Measurements from ENCODE around the gene MAD1L1. TPM values are rescaled to one million over a fixed set of nuclear protein-coding genes. Genes with fewer than 3 reads are reported as not detected.
A peak's percentile ranks its signal among the peaks of the same experiment; 100 is the strongest.

MAD1L1 gene
- total RNA-seq, 1 donor from 2014 or later: 48.4 TPM

- Histone ChIP-seq H3K4me1 (no peaks in the 10 kb centered on the region), H3K27me3 (no peaks in the 10 kb centered on the region), H3K27ac (no peak overlapping the region), H3K36me3 (no peaks in the 10 kb centered on the region), H3K4me3 (no peak overlapping the region), H3K9me3 (no peaks in the 10 kb centered on the region)
- intact Hi-C loops (cut with DNase I): no loop called here
- DNase-seq (no peak), ATAC-seq (no peak)
- TF ChIP-seq CTCF (IDR thresholded peaks at IDR 0.05): no peak
Measured at GRCh38 chr7:2005786-2006185, 227.0 kb downstream of the MAD1L1 start.

GRCh38 chr7:2004841-2005725, 227.7 kb downstream of the MAD1L1 start:
- Histone ChIP-seq H3K27ac (no peak overlapping the region), H3K4me1 (no peaks in the 10 kb centered on the region), H3K36me3 (no peaks in the 10 kb centered on the region), H3K9me3 (no peaks in the 10 kb centered on the region), H3K4me3 (no peak overlapping the region), H3K27me3 (no peaks in the 10 kb centered on the region)
- TF ChIP-seq CTCF (IDR thresholded peaks at IDR 0.05): no peak
- ATAC-seq (no peak), DNase-seq (peak; percentile 61)
- intact Hi-C loops (cut with DNase I): no loop called here

DNA sequence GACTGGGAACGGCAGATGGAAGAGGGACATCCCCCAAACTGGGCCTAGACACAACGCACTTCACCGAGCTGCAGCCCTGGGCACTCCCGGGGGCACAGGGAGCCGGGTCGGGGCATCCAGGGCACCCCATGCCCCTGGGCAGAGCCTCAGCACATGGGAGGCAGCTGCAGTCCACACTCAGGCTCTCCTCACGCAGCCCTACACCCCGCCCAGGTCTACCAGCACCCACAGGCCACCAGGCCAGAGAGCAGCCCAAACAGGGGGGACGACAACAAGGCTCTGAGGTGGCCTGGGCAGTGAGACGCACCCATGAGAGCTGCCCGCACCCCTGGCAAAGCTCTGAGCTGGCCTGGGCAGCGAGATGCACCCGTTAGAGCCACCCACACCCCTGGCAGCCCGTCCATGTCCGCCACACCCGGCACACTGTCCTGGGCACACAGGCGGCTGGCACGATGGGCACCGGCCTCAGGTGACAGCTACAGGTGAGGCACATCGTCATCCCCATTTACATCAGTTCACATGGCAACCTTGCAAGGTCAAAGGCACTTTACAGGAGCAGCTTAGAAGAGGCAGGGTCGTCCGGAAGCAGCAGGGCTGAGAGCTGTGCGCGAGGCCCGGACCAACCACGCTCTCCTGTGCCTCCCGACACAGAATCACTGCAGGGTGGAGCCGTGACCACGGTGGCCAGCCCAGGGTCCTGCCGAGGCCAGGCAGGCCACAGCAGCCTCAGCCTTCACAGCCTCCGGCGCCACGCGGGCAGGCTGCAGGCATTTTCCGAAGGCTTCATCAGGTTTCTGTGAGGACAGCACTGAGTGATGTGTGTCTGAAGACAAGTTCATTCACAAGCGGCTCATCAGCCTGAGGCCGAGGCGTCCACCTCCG, 228.6 kb downstream of the MAD1L1 start:
- Histone ChIP-seq H3K4me3 (no peak overlapping the region), H3K27me3 (no peaks in the 10 kb centered on the region), H3K9me3 (no peaks in the 10 kb centered on the region), H3K27ac (no peak overlapping the region), H3K36me3 (no peaks in the 10 kb centered on the region), H3K4me1 (no peaks in the 10 kb centered on the region)
- TF ChIP-seq CTCF (IDR thresholded peaks at IDR 0.05): no peak
- ATAC-seq (no peak), DNase-seq (peak; percentile 63)
- intact Hi-C loops (cut with DNase I): no loop called here

DNA sequence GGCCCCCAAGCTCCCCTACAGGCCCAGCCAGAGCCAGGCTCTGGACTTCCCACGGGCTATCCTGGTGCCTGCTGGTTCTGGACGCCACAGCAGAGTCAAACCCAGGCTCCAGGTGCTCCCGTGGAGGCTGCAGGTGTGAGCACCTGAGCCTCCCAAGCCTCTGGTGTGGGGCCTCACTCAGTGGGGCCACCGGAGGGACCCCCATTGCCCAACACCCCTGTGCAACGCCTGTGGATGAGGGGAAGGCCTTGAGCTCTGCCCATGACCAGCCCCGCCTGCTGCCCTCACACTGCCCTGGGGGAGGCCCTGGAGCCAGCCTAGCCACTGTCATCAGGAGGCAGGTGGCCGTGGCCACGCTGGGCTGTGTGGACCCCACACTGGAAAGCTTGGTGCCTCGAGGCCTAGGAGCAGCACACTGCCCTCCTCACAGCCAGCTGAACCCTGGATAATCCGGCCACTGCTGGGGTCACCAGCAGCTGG, 229.3 kb downstream of the MAD1L1 start:
- H3K9me3 ChIP-seq: no peaks in the 10 kb centered on the region
- H3K27me3 ChIP-seq: no peaks in the 10 kb centered on the region
- no peaks in the 10 kb centered on the region for H3K36me3 ChIP-seq
- intact Hi-C loops (cut with DNase I): no loop called here
- no peak for TF ChIP-seq CTCF (IDR thresholded peaks at IDR 0.05)
- peak; percentile 37 for DNase-seq
- no peak overlapping the region for H3K4me3 ChIP-seq
- H3K4me1 ChIP-seq: no peaks in the 10 kb centered on the region
- ATAC-seq: no peak
- H3K27ac ChIP-seq: no peak overlapping the region

GRCh38 chr7:2002561-2003450, 229.9 kb downstream of the MAD1L1 start:
- Histone ChIP-seq H3K27me3 (no peaks in the 10 kb centered on the region), H3K4me1 (no peaks in the 10 kb centered on the region), H3K27ac (no peak overlapping the region), H3K36me3 (no peaks in the 10 kb centered on the region), H3K4me3 (no peak overlapping the region), H3K9me3 (no peaks in the 10 kb centered on the region)
- DNase-seq (peak; percentile 47), ATAC-seq (no peak)
- intact Hi-C loops (cut with DNase I): no loop called here
- TF ChIP-seq CTCF (IDR thresholded peaks at IDR 0.05): no peak

All from upper lobe of right lung (tissue), 1 donor.